Stomach (tissue), 9 donors: ENCODE measurements around the gene VSIG10L2. TPM values are rescaled to one million over a fixed set of nuclear protein-coding genes. Genes with fewer than 3 reads are reported as not detected.

Source experiments
- DNase-seq, 2 donors: peaks; one replicate each; pipeline versions ENCODE4 v3.0.0 to v3.0.0-alpha.2; 2013 to 2019
- H3K27ac ChIP-seq, 5 donors: fragments of 200-600 bp in 4 of 5; sonication (generic) in 4 of 5; one replicate each; pipeline ENCODE4 v1.5.1; 2013 to 2019; ENCODE audit warnings: mild to moderate bottlenecking in 1 of 5, moderate library complexity in 1 of 5
- H3K27me3 ChIP-seq, 3 donors: fragments of 200-600 bp; sonication (generic); one replicate each; pipeline ENCODE4 v1.5.1; 2017 to 2019; ENCODE audit warnings: mixed run types in 1 of 3
- H3K36me3 ChIP-seq, 4 donors: fragments of 200-600 bp; sonication (generic); 1 replicate in 3 of 4; 2 replicates in 1 of 4; pipeline ENCODE4 v1.5.1; 2016 to 2019
- H3K4me1 ChIP-seq, 4 donors: fragments of 200-600 bp; sonication (generic); one replicate each; pipeline ENCODE4 v1.5.1; 2016 to 2019
- H3K4me3 ChIP-seq, 4 donors: fragments of 200-600 bp; sonication (generic) in 3 of 4; one replicate each; pipeline ENCODE4 v1.5.1; 2016 to 2019; ENCODE audit warnings: mild to moderate bottlenecking in 1 of 4
- H3K9me3 ChIP-seq, 4 donors: fragments of 200-600 bp; sonication (generic); one replicate each; pipeline ENCODE4 v1.5.1; 2016 to 2019
- EP300 ChIP-seq: sonication (generic); formaldehyde crosslinking; IDR thresholded peaks from one replicate; pipeline ENCODE4 v1.6.1; 2017; ENCODE audit warnings: antibody characterized with exemption
- POLR2A ChIP-seq, 4 donors: fragments of 450-650 bp; IDR thresholded peaks; one replicate each; pipeline ENCODE4 v1.6.1; 2016; ENCODE audit warnings: antibody characterized with exemption in 4 of 4, control low read depth in 2 of 4, mild to moderate bottlenecking in 1 of 4, moderate library complexity in 1 of 4
- POLR2AphosphoS5 ChIP-seq, 3 donors: sonication (generic); formaldehyde crosslinking; IDR thresholded peaks; one replicate each; pipeline ENCODE4 v1.6.1; 2016; ENCODE audit warnings: antibody characterized with exemption in 3 of 3
- WGBS, 5 donors: extraction: QIAGEN DNeasy Blood & Tissue Kit in 3 of 5; methylation state at CpG; one replicate each; pipeline versions ENCODE4 v1.1.5 to v1.1.7; 2013 to 2018; 5-methylcytosine and 5-hydroxymethylcytosine counted together
- intact Hi-C: fragments of 100-400 bp; cut with DNase I; formaldehyde crosslinking; loops from one replicate; pipeline ENCODE4 v1.15.1; 2023; ENCODE audit warnings: low total_unique reads
- polyA plus RNA-seq, 3 donors: library from polyadenylated mRNA; stranded (reverse); fragments of 200-250 nt; gene quantifications; one replicate each; pipeline ENCODE4 v1.2.3, GENCODE V29; 2013
- total RNA-seq, 5 donors: library from RNA; depleted of rRNA; stranded (reverse); fragments of >200 nt; gene quantifications; one replicate each; pipeline versions ENCODE4 v1.1.0 to v1.2.3, GENCODE V29; 2014 to 2016
- TF ChIP-seq, protein P1 (sequence below), 7 experiments: fragments of 450-650 bp in 4 of 7; fragments of 200-600 bp in 3 of 7; sonication (generic) in 3 of 7; IDR thresholded peaks; one replicate each; pipeline ENCODE4 v1.5.1; 2016 to 2019; ENCODE audit warnings: antibody characterized with exemption in 7 of 7, control low read depth in 2 of 7, mild to moderate bottlenecking in 1 of 7
- donor health status: healthy with polysubstance abuse.
- donor health status: Bipolar disorder and iron deficiency.
- donor health status: healthy.

VSIG10L2 gene
- total and polyA plus RNA-seq, 8 donors: 0.35 to 1.4 TPM; not detected in 6

DNA sequence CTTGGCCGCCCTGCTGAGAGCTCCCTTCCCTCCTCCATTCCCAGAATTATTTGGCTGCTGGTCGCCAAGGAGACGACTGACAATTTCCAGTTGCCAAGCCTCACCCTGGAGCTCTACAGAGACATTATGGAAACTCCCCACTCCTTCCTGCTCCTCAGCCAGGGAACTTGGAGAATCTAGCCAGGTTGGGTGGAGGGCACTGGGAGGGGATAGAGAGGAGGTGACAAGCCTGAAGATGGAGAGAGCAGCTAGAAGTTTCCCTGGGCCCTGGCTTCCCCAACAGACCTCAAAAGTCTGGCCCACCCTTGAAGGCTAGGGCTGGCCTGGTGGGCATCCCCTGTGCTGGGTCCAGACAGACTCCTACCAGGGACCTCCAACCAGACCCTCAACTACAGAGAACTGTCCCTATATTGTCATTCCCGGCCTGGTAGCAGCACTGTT, 6.7 kb upstream of the VSIG10L2 start:
- no peak overlapping the region for H3K27ac ChIP-seq
- 41 to 71% (median 63%) methylated on average over 4 of the region's 4 CpGs for WGBS, 5 donors
- no peaks in the 10 kb centered on the region for H3K36me3 ChIP-seq
- peaks cover 0 to 4% (median 0%) of the 10 kb centered on the region in 3 donors for H3K27me3 ChIP-seq
- intact Hi-C loops: loop anchor here (5.0 kb wide), 1 partner anchor 248 kb away; no protein-coding TSS in a partner anchor
- H3K9me3 ChIP-seq: no peaks in the 10 kb centered on the region
- no peak overlapping the region for H3K4me3 ChIP-seq
- TF ChIP-seq POLR2A (IDR thresholded peaks at IDR 0.05): no peak
- no peak for TF ChIP-seq EP300
- peaks cover 0 to 6% (median 3%) of the 10 kb centered on the region in 4 donors for H3K4me1 ChIP-seq
- DNase-seq: peak; percentile 5 to 83

DNA sequence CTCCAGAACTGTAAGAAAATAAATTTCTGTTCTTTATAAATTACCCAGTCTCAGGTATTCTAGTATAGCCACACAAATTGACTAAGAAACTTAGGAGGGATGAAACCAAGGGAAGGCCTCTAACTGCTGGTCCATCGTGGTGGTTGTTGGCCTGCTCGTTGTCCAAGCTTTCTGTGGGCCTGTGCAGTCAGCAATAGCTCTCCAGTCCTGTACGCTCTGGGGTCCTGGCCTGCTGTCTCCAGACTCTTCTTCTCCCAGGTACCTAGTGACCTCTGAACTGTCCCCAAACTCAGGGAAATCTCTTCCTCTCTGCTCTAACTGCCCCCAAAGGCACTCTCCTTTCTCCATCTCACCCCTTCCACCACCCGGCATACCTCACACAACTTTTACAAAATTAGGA, 5.7 kb upstream of the VSIG10L2 start:
- 91 to 100% (median 98%) methylated on average over 4 of the region's 4 CpGs for WGBS, 5 donors

DNA sequence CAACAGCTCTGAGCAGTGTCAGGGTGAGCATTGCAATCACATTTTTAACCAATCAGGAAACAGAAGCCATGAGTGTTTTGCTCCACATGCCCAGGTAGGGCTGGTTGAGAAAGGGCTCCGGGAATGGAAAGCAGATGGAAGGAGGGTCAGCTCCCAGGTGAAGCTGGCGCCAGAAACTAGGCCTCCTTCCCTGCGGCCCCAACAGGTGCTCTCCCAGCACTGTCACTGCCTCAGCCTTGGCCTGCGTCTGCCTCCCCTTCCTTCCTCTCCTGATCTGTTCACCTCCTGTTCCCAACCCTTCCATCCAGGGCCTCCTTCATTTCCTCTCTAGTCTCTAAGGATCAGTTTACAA, 4.6 kb upstream of the VSIG10L2 start:
- no peaks in the 10 kb centered on the region for H3K9me3 ChIP-seq
- TF ChIP-seq POLR2AphosphoS5 (IDR thresholded peaks at IDR 0.05): no peak
- TF ChIP-seq, protein P1, sequence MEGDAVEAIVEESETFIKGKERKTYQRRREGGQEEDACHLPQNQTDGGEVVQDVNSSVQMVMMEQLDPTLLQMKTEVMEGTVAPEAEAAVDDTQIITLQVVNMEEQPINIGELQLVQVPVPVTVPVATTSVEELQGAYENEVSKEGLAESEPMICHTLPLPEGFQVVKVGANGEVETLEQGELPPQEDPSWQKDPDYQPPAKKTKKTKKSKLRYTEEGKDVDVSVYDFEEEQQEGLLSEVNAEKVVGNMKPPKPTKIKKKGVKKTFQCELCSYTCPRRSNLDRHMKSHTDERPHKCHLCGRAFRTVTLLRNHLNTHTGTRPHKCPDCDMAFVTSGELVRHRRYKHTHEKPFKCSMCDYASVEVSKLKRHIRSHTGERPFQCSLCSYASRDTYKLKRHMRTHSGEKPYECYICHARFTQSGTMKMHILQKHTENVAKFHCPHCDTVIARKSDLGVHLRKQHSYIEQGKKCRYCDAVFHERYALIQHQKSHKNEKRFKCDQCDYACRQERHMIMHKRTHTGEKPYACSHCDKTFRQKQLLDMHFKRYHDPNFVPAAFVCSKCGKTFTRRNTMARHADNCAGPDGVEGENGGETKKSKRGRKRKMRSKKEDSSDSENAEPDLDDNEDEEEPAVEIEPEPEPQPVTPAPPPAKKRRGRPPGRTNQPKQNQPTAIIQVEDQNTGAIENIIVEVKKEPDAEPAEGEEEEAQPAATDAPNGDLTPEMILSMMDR (IDR thresholded peaks at IDR 0.05): no peak
- TF ChIP-seq POLR2A (IDR thresholded peaks at IDR 0.05): no peak
- no peak for TF ChIP-seq EP300
- H3K4me3 ChIP-seq: no peak overlapping the region
- WGBS, 5 donors: 79 to 90% (median 88%) methylated on average over 4 of the region's 4 CpGs
- H3K27me3 ChIP-seq: peaks cover 0 to 16% (median 0%) of the 10 kb centered on the region in 3 donors
- H3K27ac ChIP-seq: no peak overlapping the region
- intact Hi-C loops: loop anchor here (5.0 kb wide), 1 partner anchor 256 kb away; no protein-coding TSS in a partner anchor
- no peaks in the 10 kb centered on the region for H3K36me3 ChIP-seq
- peak; percentile 2 to 15 for DNase-seq
- H3K4me1 ChIP-seq: peaks cover 0 to 6% (median 3%) of the 10 kb centered on the region in 4 donors

More for the DNA sequence above, 5.7 kb upstream of the VSIG10L2 start:
- Histone ChIP-seq H3K4me3 (no peak overlapping the region), H3K36me3 (no peaks in the 10 kb centered on the region), H3K27me3 (peaks cover 0 to 5% (median 0%) of the 10 kb centered on the region in 3 donors), H3K9me3 (no peaks in the 10 kb centered on the region), H3K4me1 (peaks cover 0 to 6% (median 3%) of the 10 kb centered on the region in 4 donors), H3K27ac (no peak overlapping the region)
- TF ChIP-seq POLR2A (IDR thresholded peaks at IDR 0.05) (no peak), POLR2AphosphoS5 (IDR thresholded peaks at IDR 0.05) (no peak), EP300 (no peak)
- TF ChIP-seq, protein P1 (IDR thresholded peaks at IDR 0.05): no peak
- peak in 1 of 2 donors; percentile 11 for DNase-seq
- intact Hi-C loops: loop anchor here (5.0 kb wide), 1 partner anchor 257 kb away; no protein-coding TSS in a partner anchor

DNA sequence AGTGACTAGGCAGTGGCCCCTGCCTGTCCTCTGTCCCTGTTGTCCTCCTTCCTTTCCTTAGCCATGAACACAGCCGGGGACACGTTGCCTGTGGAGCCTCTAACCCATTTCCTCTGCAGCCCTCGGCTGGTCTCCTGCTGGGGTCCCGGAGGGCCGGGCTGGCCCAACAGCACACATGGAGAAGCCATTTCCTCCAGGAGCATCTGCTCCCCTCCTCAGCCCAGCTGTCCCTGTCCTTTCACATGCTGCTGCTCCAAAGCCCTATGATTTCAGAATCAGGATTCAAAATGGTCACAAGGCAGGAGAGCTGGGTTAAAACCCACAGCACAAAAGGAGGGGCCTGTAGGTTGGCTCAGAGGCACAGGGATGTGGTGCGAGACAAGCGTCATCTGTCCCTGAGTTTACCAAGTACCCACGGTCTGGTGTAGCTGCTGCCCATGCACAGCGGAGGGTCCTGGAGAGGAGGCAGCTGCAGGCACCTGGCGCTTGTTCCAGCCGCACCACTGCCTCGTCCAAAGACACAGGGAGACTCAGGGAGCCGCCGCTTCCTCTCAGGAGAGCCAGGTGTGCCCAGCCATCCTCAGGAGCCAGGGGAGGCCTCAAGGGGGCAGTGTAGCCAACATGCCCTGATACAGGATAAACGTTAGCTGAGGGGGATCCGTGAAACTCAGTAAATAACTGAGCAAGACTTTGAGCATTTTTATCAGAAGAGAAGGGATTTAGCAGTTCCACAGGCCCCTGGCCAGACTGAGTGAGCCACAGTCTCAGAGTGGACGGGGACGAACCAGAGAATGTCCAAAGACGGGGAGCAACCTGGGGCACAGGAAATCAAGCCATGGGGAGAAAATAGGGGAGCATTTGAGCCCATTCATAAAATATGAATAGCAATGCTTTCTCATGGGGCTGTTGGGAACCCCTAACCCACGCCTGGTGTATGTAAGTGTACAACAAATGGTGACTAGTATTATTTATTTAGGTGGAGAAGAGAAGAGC, 3.9 kb upstream of the VSIG10L2 start:
- Histone ChIP-seq H3K36me3 (no peaks in the 10 kb centered on the region), H3K4me3 (no peak overlapping the region), H3K27ac (no peak overlapping the region), H3K4me1 (peaks cover 0 to 6% (median 3%) of the 10 kb centered on the region in 4 donors), H3K27me3 (peaks cover 0 to 17% (median 0%) of the 10 kb centered on the region in 3 donors), H3K9me3 (no peaks in the 10 kb centered on the region)
- DNase-seq: peak; percentile 70 to 78
- TF ChIP-seq POLR2AphosphoS5 (IDR thresholded peaks at IDR 0.05) (no peak), EP300 (no peak), POLR2A (IDR thresholded peaks at IDR 0.05) (no peak)
- TF ChIP-seq, protein P1 (IDR thresholded peaks at IDR 0.05): peak in 4 of 7 experiments; percentile 33 to 68 (median 58)
- intact Hi-C loops: loop anchor here (5.0 kb wide), 1 partner anchor 255 kb away; no protein-coding TSS in a partner anchor
- WGBS, 5 donors: 31 to 45% (median 34%) methylated on average over 13 to 20 of the region's 20 CpGs
